Measurements from ENCODE around the gene BLMH.

BLMH gene

DNA sequence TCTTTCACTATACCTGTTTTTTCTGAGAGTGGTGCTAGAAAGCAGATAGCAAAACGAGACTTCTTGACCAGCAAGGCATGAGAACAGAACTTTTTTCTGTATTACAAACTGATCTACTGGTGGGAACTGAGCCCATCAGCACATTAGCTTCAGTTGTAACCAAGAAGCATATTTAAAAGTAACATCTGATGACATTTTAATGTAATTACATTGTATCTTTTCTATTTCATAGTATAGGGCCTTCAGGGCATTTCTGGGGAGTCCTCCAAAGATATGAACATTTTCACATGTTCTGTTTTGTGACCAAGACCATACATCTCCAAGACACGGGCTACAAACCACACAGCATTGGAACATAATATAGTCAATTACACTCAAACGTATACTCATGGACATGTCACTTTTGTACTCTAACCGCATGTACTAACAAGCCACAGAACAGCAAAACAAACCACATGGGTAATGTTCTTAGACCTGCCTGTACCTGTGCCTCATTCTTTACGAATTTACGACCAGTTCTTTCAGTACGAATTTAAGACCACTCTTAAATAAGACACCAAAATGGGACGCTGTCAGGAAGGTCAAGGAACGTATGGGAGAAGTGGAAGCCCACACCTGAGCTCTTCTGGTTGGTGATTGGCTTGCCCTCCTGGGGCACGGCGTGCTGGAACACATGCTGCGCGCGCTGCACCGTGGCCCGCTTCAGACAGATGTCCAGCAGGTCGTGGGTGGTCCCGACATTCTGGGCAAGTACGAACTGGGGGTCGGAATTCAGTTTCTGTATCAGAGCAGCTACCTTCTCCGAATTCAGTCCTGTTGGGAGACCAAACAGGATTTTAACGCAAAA, 825 bp downstream of the BLMH start:
- TF ChIP-seq, protein P1, sequence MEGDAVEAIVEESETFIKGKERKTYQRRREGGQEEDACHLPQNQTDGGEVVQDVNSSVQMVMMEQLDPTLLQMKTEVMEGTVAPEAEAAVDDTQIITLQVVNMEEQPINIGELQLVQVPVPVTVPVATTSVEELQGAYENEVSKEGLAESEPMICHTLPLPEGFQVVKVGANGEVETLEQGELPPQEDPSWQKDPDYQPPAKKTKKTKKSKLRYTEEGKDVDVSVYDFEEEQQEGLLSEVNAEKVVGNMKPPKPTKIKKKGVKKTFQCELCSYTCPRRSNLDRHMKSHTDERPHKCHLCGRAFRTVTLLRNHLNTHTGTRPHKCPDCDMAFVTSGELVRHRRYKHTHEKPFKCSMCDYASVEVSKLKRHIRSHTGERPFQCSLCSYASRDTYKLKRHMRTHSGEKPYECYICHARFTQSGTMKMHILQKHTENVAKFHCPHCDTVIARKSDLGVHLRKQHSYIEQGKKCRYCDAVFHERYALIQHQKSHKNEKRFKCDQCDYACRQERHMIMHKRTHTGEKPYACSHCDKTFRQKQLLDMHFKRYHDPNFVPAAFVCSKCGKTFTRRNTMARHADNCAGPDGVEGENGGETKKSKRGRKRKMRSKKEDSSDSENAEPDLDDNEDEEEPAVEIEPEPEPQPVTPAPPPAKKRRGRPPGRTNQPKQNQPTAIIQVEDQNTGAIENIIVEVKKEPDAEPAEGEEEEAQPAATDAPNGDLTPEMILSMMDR (IDR thresholded peaks at IDR 0.05; ENCODE audit: low read depth, low read length, missing control alignments), result no peak
- H3K4me3 ChIP-seq (ENCODE audit: low read depth, low read length), result peak overlapping the region; percentile 85
- no peaks in the 10 kb centered on the region for H3K27me3 ChIP-seq (replicated peaks)
- DNase-seq, result peak; percentile 20
- peaks cover 17% of the 10 kb centered on the region for H3K36me3 ChIP-seq (replicated peaks)
- in situ Hi-C loops (cut with HindIII; ENCODE audit: low pct_ligation_motif_present, low sequenced_read_pairs), result no loop called here
- H3K27ac ChIP-seq, result no peak overlapping the region

GRCh38 chr17:30290077-30290476, 1.7 kb downstream of the BLMH start:
- no peaks in the 10 kb centered on the region for H3K27me3 ChIP-seq (replicated peaks)
- H3K27ac ChIP-seq, result no peak overlapping the region
- H3K36me3 ChIP-seq (replicated peaks), result peaks cover 23% of the 10 kb centered on the region
- DNase-seq, result no peak
- TF ChIP-seq, protein P1 (IDR thresholded peaks at IDR 0.05; ENCODE audit: low read depth, low read length, missing control alignments), result no peak
- in situ Hi-C loops (cut with HindIII; ENCODE audit: low pct_ligation_motif_present, low sequenced_read_pairs), result no loop called here
- no peak overlapping the region for H3K4me3 ChIP-seq (ENCODE audit: low read depth, low read length)

DNA sequence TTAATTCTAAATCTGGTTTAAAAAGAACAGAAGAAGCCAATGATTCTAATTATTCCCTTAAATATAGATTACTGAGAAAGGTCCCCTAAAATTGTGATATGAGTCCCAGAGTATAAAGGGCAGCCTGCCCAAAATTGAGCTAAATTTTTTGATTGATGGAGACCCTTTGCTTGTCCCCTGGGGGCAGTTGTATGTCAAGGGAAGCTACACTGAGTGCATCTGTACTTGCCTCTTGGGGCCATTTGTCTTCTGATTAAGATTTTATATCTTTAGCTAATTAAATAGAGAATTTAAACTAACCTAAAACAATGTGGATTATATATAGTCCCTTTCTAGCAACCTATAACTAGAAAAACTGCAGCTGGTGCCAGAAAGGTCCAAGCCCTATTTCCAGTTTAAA, 12.6 kb downstream of the BLMH start:
- H3K4me3 ChIP-seq (ENCODE audit: low read depth, low read length), result no peak overlapping the region
- DNase-seq, result no peak
- in situ Hi-C loops (cut with HindIII; ENCODE audit: low pct_ligation_motif_present, low sequenced_read_pairs), result no loop called here
- TF ChIP-seq, protein P1 (IDR thresholded peaks at IDR 0.05; ENCODE audit: low read depth, low read length, missing control alignments), result no peak
- peaks cover 11% of the 10 kb centered on the region for H3K36me3 ChIP-seq (replicated peaks)
- no peak overlapping the region for H3K27ac ChIP-seq
- H3K27me3 ChIP-seq (replicated peaks), result no peaks in the 10 kb centered on the region

DNA sequence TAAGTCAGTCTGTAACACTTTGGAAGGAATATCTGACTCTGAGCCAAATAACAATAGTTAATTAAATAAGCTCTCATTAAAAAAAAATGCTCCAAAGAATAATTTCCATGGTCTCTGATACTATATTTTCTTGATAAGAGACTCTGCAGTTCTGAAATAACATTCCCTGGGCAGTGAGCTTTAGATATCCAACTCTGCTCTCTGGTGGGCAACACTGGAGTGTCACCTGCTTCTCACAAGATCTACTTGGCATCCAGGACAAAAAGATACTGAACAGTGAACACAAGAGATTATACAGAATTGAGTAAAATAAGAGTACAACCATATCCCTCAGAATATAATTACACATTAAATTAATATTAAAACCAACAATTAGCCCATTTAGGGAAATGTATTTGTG, 13.7 kb downstream of the BLMH start:
- no peak overlapping the region for H3K27ac ChIP-seq
- DNase-seq, result peak; percentile 68
- H3K27me3 ChIP-seq (replicated peaks), result no peaks in the 10 kb centered on the region
- H3K4me3 ChIP-seq (ENCODE audit: low read depth, low read length), result no peak overlapping the region
- in situ Hi-C loops (cut with HindIII; ENCODE audit: low pct_ligation_motif_present, low sequenced_read_pairs), result no loop called here
- H3K36me3 ChIP-seq (replicated peaks), result peaks cover 8% of the 10 kb centered on the region
- TF ChIP-seq, protein P1 (IDR thresholded peaks at IDR 0.05; ENCODE audit: low read depth, low read length, missing control alignments), result peak; percentile 67

- Histone ChIP-seq H3K4me3 (ENCODE audit: low read depth, low read length) (no peak overlapping the region), H3K27ac (no peak overlapping the region), H3K36me3 (replicated peaks) (peaks cover 18% of the 10 kb centered on the region), H3K27me3 (replicated peaks) (no peaks in the 10 kb centered on the region)
- in situ Hi-C loops (cut with HindIII; ENCODE audit: low pct_ligation_motif_present, low sequenced_read_pairs), result no loop called here
- DNase-seq, result no peak
- TF ChIP-seq, protein P1 (IDR thresholded peaks at IDR 0.05; ENCODE audit: low read depth, low read length, missing control alignments), result no peak
Observed at GRCh38 chr17:30275911-30276310, 15.8 kb downstream of the BLMH start.

Data from brain microvascular endothelial cell (primary cell).